Mesenchymal stem cell (in vitro differentiated cells and primary cell): ENCODE data around the gene OR2V2.

Experiments
- DNase-seq: peaks from one replicate; pipeline ENCODE4 v3.0.0-alpha.2; 2013
- H2AFZ ChIP-seq: one replicate; pipeline ENCODE4 v1.6.1; 2013; ENCODE audit warnings: low read depth, mild to moderate bottlenecking, control low read depth, inconsistent platforms, low read length, moderate library complexity
- H2AK5ac ChIP-seq: 2 replicates; pipeline ENCODE4 v1.6.1; 2013; ENCODE audit warnings: low read length, moderate library complexity, mild to moderate bottlenecking, inconsistent platforms; ENCODE audit not compliant: severe bottlenecking
- H2BK120ac ChIP-seq: one replicate; pipeline ENCODE4 v1.6.1; 2013; ENCODE audit warnings: low read depth, mild to moderate bottlenecking, inconsistent platforms, low read length, moderate library complexity
- H2BK12ac ChIP-seq, 2 experiments: one replicate each; pipeline ENCODE4 v1.6.1; 2013; ENCODE audit warnings: inconsistent platforms in 2 of 2, low read length in 2 of 2, mild to moderate bottlenecking in 2 of 2, moderate library complexity in 2 of 2, control low read depth in 1 of 2
- H2BK15ac ChIP-seq: one replicate; pipeline ENCODE4 v1.6.1; 2013; ENCODE audit warnings: mild to moderate bottlenecking, low read depth, inconsistent platforms; ENCODE audit not compliant: poor library complexity, severe bottlenecking
- H2BK5ac ChIP-seq: 2 replicates; pipeline ENCODE4 v1.6.1; 2013; ENCODE audit warnings: low read depth, mild to moderate bottlenecking, low read length, control low read depth, inconsistent platforms; ENCODE audit not compliant: poor library complexity, severe bottlenecking
- H3K14ac ChIP-seq, 2 experiments: one replicate each; pipeline ENCODE4 v1.6.1; 2013; ENCODE audit warnings: inconsistent platforms in 2 of 2, low read length in 2 of 2, control low read depth in 1 of 2, mild to moderate bottlenecking in 1 of 2, moderate library complexity in 1 of 2
- H3K18ac ChIP-seq, 2 experiments: one replicate each; pipeline ENCODE4 v1.6.1; 2013; ENCODE audit warnings: inconsistent platforms in 2 of 2, low read length in 2 of 2, control low read depth in 1 of 2, low read depth in 1 of 2, mild to moderate bottlenecking in 1 of 2
- H3K23ac ChIP-seq, 2 experiments: one replicate each; pipeline ENCODE4 v1.6.1; 2013; ENCODE audit warnings: inconsistent platforms in 2 of 2, low read length in 2 of 2, mild to moderate bottlenecking in 2 of 2, moderate library complexity in 2 of 2, control low read depth in 1 of 2
- H3K27ac ChIP-seq: 2 replicates; pipeline ENCODE4 v1.5.1; 2013; ENCODE audit warnings: mild to moderate bottlenecking, moderate library complexity, low read length, control low read depth, inconsistent platforms; ENCODE audit not compliant: poor library complexity, severe bottlenecking
- H3K27me3 ChIP-seq, 2 experiments: 2 replicates each; pipeline versions ENCODE4 v1.6.1 to v1.7.0; 2013; ENCODE audit warnings: low read length in 2 of 2, mild to moderate bottlenecking in 2 of 2, moderate library complexity in 2 of 2, control low read depth in 1 of 2, inconsistent platforms in 1 of 2; ENCODE audit not compliant: control insufficient read depth in 1 of 2, insufficient read depth in 1 of 2
- H3K36me3 ChIP-seq, 2 experiments: 2 replicates each; pipeline versions ENCODE4 v1.6.1 to v1.7.0; 2013; ENCODE audit warnings: low read length in 2 of 2, control low read depth in 1 of 2, inconsistent platforms in 1 of 2, low read depth in 1 of 2, mild to moderate bottlenecking in 1 of 2; ENCODE audit not compliant: insufficient read depth in 2 of 2, control insufficient read depth in 1 of 2
- H3K4ac ChIP-seq, 2 experiments: one replicate each; pipeline ENCODE4 v1.6.1; 2013; ENCODE audit warnings: inconsistent platforms in 2 of 2, low read length in 2 of 2, mild to moderate bottlenecking in 2 of 2, moderate library complexity in 2 of 2, control low read depth in 1 of 2, low read depth in 1 of 2
- H3K4me1 ChIP-seq: 2 replicates; pipeline ENCODE4 v1.6.1; 2013; ENCODE audit warnings: low read depth, low read length, control low read depth; ENCODE audit not compliant: control insufficient read depth, insufficient read depth
- H3K4me2 ChIP-seq: 2 replicates; pipeline ENCODE4 v1.6.1; 2013; ENCODE audit warnings: low read length, mild to moderate bottlenecking, inconsistent platforms; ENCODE audit not compliant: poor library complexity, severe bottlenecking
- H3K4me3 ChIP-seq, 2 experiments: 2 replicates each; pipeline versions ENCODE4 v1.5.1 to v1.7.0; 2013; ENCODE audit warnings: low read length in 2 of 2, mild to moderate bottlenecking in 2 of 2, control low read depth in 1 of 2, low read depth in 1 of 2; ENCODE audit not compliant: insufficient read depth in 1 of 2
- H3K79me1 ChIP-seq: replicated peaks from 2 replicates; pipeline ENCODE4 v1.6.1; 2013; ENCODE audit warnings: mild to moderate bottlenecking, control low read depth, low read length, inconsistent platforms; ENCODE audit not compliant: poor library complexity, severe bottlenecking
- H3K9ac ChIP-seq: 2 replicates; pipeline ENCODE4 v1.7.0; 2013; ENCODE audit warnings: mild to moderate bottlenecking, low read length, moderate library complexity
- H3K9me3 ChIP-seq: 2 replicates; pipeline ENCODE4 v1.7.0; 2013; ENCODE audit warnings: mild to moderate bottlenecking, low read length; ENCODE audit not compliant: control insufficient read depth
- H4K8ac ChIP-seq: one replicate; pipeline ENCODE4 v1.6.1; 2013; ENCODE audit warnings: inconsistent platforms, mild to moderate bottlenecking, low read length, moderate library complexity
- H4K91ac ChIP-seq: one replicate; pipeline ENCODE4 v1.6.1; 2013; ENCODE audit warnings: mild to moderate bottlenecking, low read length, inconsistent platforms
- WGBS: methylation state at CpG from one replicate; pipeline ENCODE4 v1.1.7; 2013; ENCODE audit warnings: mixed read lengths; 5-methylcytosine and 5-hydroxymethylcytosine counted together

Gene OR2V2

GRCh38 chr5:181204826-181205760, 57.7 kb downstream of the OR2V2 start, which contains the start of gene TRIM7:
Gene TRIM7, minus strand, starts transcription at chr5:181205196. Its CDS starts 86 bp downstream, at chr5:181205110.
- Histone ChIP-seq H3K27ac (no peak within 1 kb of the TSS), H2AFZ (peak within 1 kb of the TSS; percentile 76), H4K8ac (peak within 1 kb of the TSS; percentile 67), H3K14ac (no peak within 1 kb of the TSS), H2BK120ac (no peak within 1 kb of the TSS), H2BK5ac (no peak within 1 kb of the TSS), H3K18ac (peak within 1 kb of the TSS; percentile 12 to 28), H3K27me3 (peaks cover 24 to 35% of the 10 kb centered on the region in 2 experiments), H3K79me1 (no peaks in the 10 kb centered on the region), H3K36me3 (no peaks in the 10 kb centered on the region), H4K91ac (no peak within 1 kb of the TSS), H3K4me1 (peaks cover 27% of the 10 kb centered on the region), H2BK12ac (peak within 1 kb of the TSS in 1 of 2 experiments; percentile 48), H3K4me2 (peak within 1 kb of the TSS; percentile 66), H2BK15ac (no peak within 1 kb of the TSS), H3K9me3 (no peaks in the 10 kb centered on the region), H2AK5ac (no peak within 1 kb of the TSS), H3K23ac (peak within 1 kb of the TSS in 1 of 2 experiments; percentile 98), H3K4ac (no peak within 1 kb of the TSS), H3K4me3 (peak within 1 kb of the TSS; percentile 54 to 90), H3K9ac (no peak within 1 kb of the TSS)
- WGBS: 3% methylated on average over 66 of the region's 94 CpGs
- DNase-seq: peak; percentile 49

- peak overlapping the region in 1 of 2 experiments; percentile 18 for H3K18ac ChIP-seq
- H2AFZ ChIP-seq: no peak overlapping the region
- H4K91ac ChIP-seq: no peak overlapping the region
- H3K23ac ChIP-seq: no peak overlapping the region
- peaks cover 20 to 28% of the 10 kb centered on the region in 2 experiments for H3K27me3 ChIP-seq
- no peak overlapping the region for H2BK5ac ChIP-seq
- no peaks in the 10 kb centered on the region for H3K9me3 ChIP-seq
- H2BK15ac ChIP-seq: no peak overlapping the region
- H3K14ac ChIP-seq: no peak overlapping the region
- H3K79me1 ChIP-seq: no peaks in the 10 kb centered on the region
- no peak overlapping the region for H2AK5ac ChIP-seq
- H3K27ac ChIP-seq: no peak overlapping the region
- peaks cover 27% of the 10 kb centered on the region for H3K4me1 ChIP-seq
- no peak overlapping the region for H2BK12ac ChIP-seq
- peak overlapping the region; percentile 66 for H3K4me2 ChIP-seq
- H3K4me3 ChIP-seq: peak overlapping the region; percentile 36 to 90
- no peak overlapping the region for H3K4ac ChIP-seq
- H3K36me3 ChIP-seq: no peaks in the 10 kb centered on the region
- no peak overlapping the region for H2BK120ac ChIP-seq
- 7% methylated on average over 37 of the region's 37 CpGs for WGBS
- H3K9ac ChIP-seq: peak overlapping the region; percentile 62
- peak; percentile 53 for DNase-seq
- H4K8ac ChIP-seq: no peak overlapping the region
These were observed 58.6 kb downstream of the OR2V2 start for GRCh38 chr5:181205761-181206649.

- Histone ChIP-seq H3K4me1 (peaks cover 27% of the 10 kb centered on the region), H2AFZ (peak overlapping the region; percentile 76), H3K79me1 (no peaks in the 10 kb centered on the region), H4K91ac (no peak overlapping the region), H2BK5ac (no peak overlapping the region), H3K4me2 (peak overlapping the region; percentile 73), H3K9me3 (no peaks in the 10 kb centered on the region), H3K14ac (no peak overlapping the region), H3K36me3 (no peaks in the 10 kb centered on the region), H3K18ac (peak overlapping the region; percentile 48 to 71), H3K27me3 (peaks cover 16 to 17% of the 10 kb centered on the region in 2 experiments), H3K9ac (peak overlapping the region; percentile 92), H2BK120ac (no peak overlapping the region), H3K23ac (no peak overlapping the region), H3K27ac (peak overlapping the region; percentile 73), H2BK15ac (no peak overlapping the region), H2BK12ac (no peak overlapping the region), H3K4me3 (peak overlapping the region; percentile 54 to 90), H2AK5ac (no peak overlapping the region), H3K4ac (peak overlapping the region in 1 of 2 experiments; percentile 26), H4K8ac (no peak overlapping the region)
- peak; percentile 95 for DNase-seq
- WGBS: under 1% methylated on average over 25 of the region's 36 CpGs
These were observed 60.0 kb downstream of the OR2V2 start for GRCh38 chr5:181207214-181207959.
